ENCODE results near the gene SRGAP2.
"Not testable (repeated sequence)": the region's sequence is repeated elsewhere in the genome, so short reads cannot be mapped to it uniquely, and the experiment has no call there.

Gene SRGAP2

GRCh38 chr1:206231989-206232388 is 28.6 kb downstream of the SRGAP2 start:
- not testable (repeated sequence) for H4K20me1 ChIP-seq (ENCODE audit: low read depth, low read length); H3K79me2 ChIP-seq (ENCODE audit: insufficient read depth, low read length); H3K9ac ChIP-seq (ENCODE audit: low read length); H3K9me3 ChIP-seq (ENCODE audit: insufficient read depth, low read length); H3K27ac ChIP-seq (ENCODE audit: low read depth, low read length); H2AFZ ChIP-seq (ENCODE audit: low read depth, low read length, severe bottlenecking); H3K27me3 ChIP-seq (ENCODE audit: low read length); H3K36me3 ChIP-seq (ENCODE audit: low read length); H3K4me3 ChIP-seq (ENCODE audit: insufficient read depth, low read length, poor library complexity, severe bottlenecking); H3F3A ChIP-seq (ENCODE audit: insufficient read depth); H3K9me2 ChIP-seq (replicated peaks; ENCODE audit: insufficient read depth, low read length); H3K4me2 ChIP-seq (ENCODE audit: low read depth, low read length, poor library complexity, severe bottlenecking)

GRCh38 chr1:206232970-206233645 is 29.8 kb downstream of the SRGAP2 start:
- not testable (repeated sequence) for H3K27ac ChIP-seq (ENCODE audit: low read depth, low read length); H3K27me3 ChIP-seq (ENCODE audit: low read length); H2AFZ ChIP-seq (ENCODE audit: low read depth, low read length, severe bottlenecking); H3K9me2 ChIP-seq (replicated peaks; ENCODE audit: insufficient read depth, low read length); H3F3A ChIP-seq (ENCODE audit: insufficient read depth); H4K20me1 ChIP-seq (ENCODE audit: low read depth, low read length); H3K9ac ChIP-seq (ENCODE audit: low read length); H3K9me3 ChIP-seq (ENCODE audit: insufficient read depth, low read length); H3K36me3 ChIP-seq (ENCODE audit: low read length); H3K4me3 ChIP-seq (ENCODE audit: insufficient read depth, low read length, poor library complexity, severe bottlenecking); H3K79me2 ChIP-seq (ENCODE audit: insufficient read depth, low read length); H3K4me2 ChIP-seq (ENCODE audit: low read depth, low read length, poor library complexity, severe bottlenecking)

GRCh38 chr1:206234189-206234916 is 31.0 kb downstream of the SRGAP2 start:
- H3K79me2 ChIP-seq (ENCODE audit: insufficient read depth, low read length); H3K4me3 ChIP-seq (ENCODE audit: insufficient read depth, low read length, poor library complexity, severe bottlenecking); H3K9me2 ChIP-seq (replicated peaks; ENCODE audit: insufficient read depth, low read length); H3K4me2 ChIP-seq (ENCODE audit: low read depth, low read length, poor library complexity, severe bottlenecking); H2AFZ ChIP-seq (ENCODE audit: low read depth, low read length, severe bottlenecking); H3K9me3 ChIP-seq (ENCODE audit: insufficient read depth, low read length); H3F3A ChIP-seq (ENCODE audit: insufficient read depth); H3K36me3 ChIP-seq (ENCODE audit: low read length); H3K27ac ChIP-seq (ENCODE audit: low read depth, low read length); H3K27me3 ChIP-seq (ENCODE audit: low read length); H3K9ac ChIP-seq (ENCODE audit: low read length); H4K20me1 ChIP-seq (ENCODE audit: low read depth, low read length): not testable (repeated sequence)

GRCh38 chr1:206235190-206235589 is 31.8 kb downstream of the SRGAP2 start:
- not testable (repeated sequence) for H3K27me3 ChIP-seq (ENCODE audit: low read length); H2AFZ ChIP-seq (ENCODE audit: low read depth, low read length, severe bottlenecking); H3K4me2 ChIP-seq (ENCODE audit: low read depth, low read length, poor library complexity, severe bottlenecking); H3K9me3 ChIP-seq (ENCODE audit: insufficient read depth, low read length); H3K9me2 ChIP-seq (replicated peaks; ENCODE audit: insufficient read depth, low read length); H3K36me3 ChIP-seq (ENCODE audit: low read length); H3K79me2 ChIP-seq (ENCODE audit: insufficient read depth, low read length); H3F3A ChIP-seq (ENCODE audit: insufficient read depth); H3K27ac ChIP-seq (ENCODE audit: low read depth, low read length); H4K20me1 ChIP-seq (ENCODE audit: low read depth, low read length); H3K4me3 ChIP-seq (ENCODE audit: insufficient read depth, low read length, poor library complexity, severe bottlenecking); H3K9ac ChIP-seq (ENCODE audit: low read length)

GRCh38 chr1:206240288-206240687 is 36.9 kb downstream of the SRGAP2 start:
- H3K9ac ChIP-seq (ENCODE audit: low read length); H3K9me2 ChIP-seq (replicated peaks; ENCODE audit: insufficient read depth, low read length); H2AFZ ChIP-seq (ENCODE audit: low read depth, low read length, severe bottlenecking); H3K4me3 ChIP-seq (ENCODE audit: insufficient read depth, low read length, poor library complexity, severe bottlenecking); H3K9me3 ChIP-seq (ENCODE audit: insufficient read depth, low read length); H3K36me3 ChIP-seq (ENCODE audit: low read length); H3K4me2 ChIP-seq (ENCODE audit: low read depth, low read length, poor library complexity, severe bottlenecking); H3F3A ChIP-seq (ENCODE audit: insufficient read depth); H3K27ac ChIP-seq (ENCODE audit: low read depth, low read length); H3K27me3 ChIP-seq (ENCODE audit: low read length); H4K20me1 ChIP-seq (ENCODE audit: low read depth, low read length); H3K79me2 ChIP-seq (ENCODE audit: insufficient read depth, low read length): not testable (repeated sequence)

GRCh38 chr1:206243335-206243734 is 40.0 kb downstream of the SRGAP2 start:
- not testable (repeated sequence) for H3K4me3 ChIP-seq (ENCODE audit: insufficient read depth, low read length, poor library complexity, severe bottlenecking); H3F3A ChIP-seq (ENCODE audit: insufficient read depth); H3K4me2 ChIP-seq (ENCODE audit: low read depth, low read length, poor library complexity, severe bottlenecking); H3K9ac ChIP-seq (ENCODE audit: low read length); H3K9me3 ChIP-seq (ENCODE audit: insufficient read depth, low read length); H3K79me2 ChIP-seq (ENCODE audit: insufficient read depth, low read length); H3K27me3 ChIP-seq (ENCODE audit: low read length); H3K36me3 ChIP-seq (ENCODE audit: low read length); H3K27ac ChIP-seq (ENCODE audit: low read depth, low read length); H4K20me1 ChIP-seq (ENCODE audit: low read depth, low read length); H3K9me2 ChIP-seq (replicated peaks; ENCODE audit: insufficient read depth, low read length); H2AFZ ChIP-seq (ENCODE audit: low read depth, low read length, severe bottlenecking)

- H2AFZ ChIP-seq (ENCODE audit: low read depth, low read length, severe bottlenecking); H3K9me2 ChIP-seq (replicated peaks; ENCODE audit: insufficient read depth, low read length); H3K9ac ChIP-seq (ENCODE audit: low read length); H4K20me1 ChIP-seq (ENCODE audit: low read depth, low read length); H3K27ac ChIP-seq (ENCODE audit: low read depth, low read length); H3F3A ChIP-seq (ENCODE audit: insufficient read depth); H3K36me3 ChIP-seq (ENCODE audit: low read length); H3K9me3 ChIP-seq (ENCODE audit: insufficient read depth, low read length); H3K79me2 ChIP-seq (ENCODE audit: insufficient read depth, low read length); H3K4me2 ChIP-seq (ENCODE audit: low read depth, low read length, poor library complexity, severe bottlenecking); H3K4me3 ChIP-seq (ENCODE audit: insufficient read depth, low read length, poor library complexity, severe bottlenecking); H3K27me3 ChIP-seq (ENCODE audit: low read length): not testable (repeated sequence)
These were observed 42.1 kb downstream of the SRGAP2 start for GRCh38 chr1:206245479-206245878.

GRCh38 chr1:206246129-206246886 is 43.0 kb downstream of the SRGAP2 start:
- H3K9me2 ChIP-seq (replicated peaks; ENCODE audit: insufficient read depth, low read length); H3K4me3 ChIP-seq (ENCODE audit: insufficient read depth, low read length, poor library complexity, severe bottlenecking); H3K4me2 ChIP-seq (ENCODE audit: low read depth, low read length, poor library complexity, severe bottlenecking); H4K20me1 ChIP-seq (ENCODE audit: low read depth, low read length); H3K27me3 ChIP-seq (ENCODE audit: low read length); H3K9me3 ChIP-seq (ENCODE audit: insufficient read depth, low read length); H3F3A ChIP-seq (ENCODE audit: insufficient read depth); H3K9ac ChIP-seq (ENCODE audit: low read length); H3K27ac ChIP-seq (ENCODE audit: low read depth, low read length); H2AFZ ChIP-seq (ENCODE audit: low read depth, low read length, severe bottlenecking); H3K79me2 ChIP-seq (ENCODE audit: insufficient read depth, low read length); H3K36me3 ChIP-seq (ENCODE audit: low read length): not testable (repeated sequence)

All from SU-DHL-6 (cell line).